ENCODE data around the gene TMEM44.
"Not testable (repeated sequence)": the region's sequence is repeated elsewhere in the genome, so short reads cannot be mapped to it uniquely, and the experiment has no call there.

The TMEM44 gene

DNA sequence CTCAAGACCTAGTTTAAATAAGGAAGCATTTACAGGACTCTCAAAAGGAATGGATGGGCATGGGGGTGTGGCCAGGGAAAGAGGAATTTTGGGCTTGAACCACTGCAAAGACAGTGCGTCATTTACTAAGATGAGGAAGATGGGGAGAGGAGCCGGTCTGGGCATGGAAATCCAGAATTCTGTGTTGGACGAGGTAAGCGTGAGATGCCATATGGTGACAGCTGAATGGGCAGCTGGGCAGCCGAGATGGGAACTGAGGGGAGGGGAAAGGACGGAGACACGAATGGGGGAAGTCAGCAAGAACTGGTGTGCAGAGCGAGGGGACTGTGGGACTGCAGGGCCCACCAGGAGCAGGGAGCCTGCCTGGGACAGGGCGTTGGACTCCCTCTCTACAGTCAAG, 24.2 kb downstream of the TMEM44 start:
- no peak for DNase-seq

DNA sequence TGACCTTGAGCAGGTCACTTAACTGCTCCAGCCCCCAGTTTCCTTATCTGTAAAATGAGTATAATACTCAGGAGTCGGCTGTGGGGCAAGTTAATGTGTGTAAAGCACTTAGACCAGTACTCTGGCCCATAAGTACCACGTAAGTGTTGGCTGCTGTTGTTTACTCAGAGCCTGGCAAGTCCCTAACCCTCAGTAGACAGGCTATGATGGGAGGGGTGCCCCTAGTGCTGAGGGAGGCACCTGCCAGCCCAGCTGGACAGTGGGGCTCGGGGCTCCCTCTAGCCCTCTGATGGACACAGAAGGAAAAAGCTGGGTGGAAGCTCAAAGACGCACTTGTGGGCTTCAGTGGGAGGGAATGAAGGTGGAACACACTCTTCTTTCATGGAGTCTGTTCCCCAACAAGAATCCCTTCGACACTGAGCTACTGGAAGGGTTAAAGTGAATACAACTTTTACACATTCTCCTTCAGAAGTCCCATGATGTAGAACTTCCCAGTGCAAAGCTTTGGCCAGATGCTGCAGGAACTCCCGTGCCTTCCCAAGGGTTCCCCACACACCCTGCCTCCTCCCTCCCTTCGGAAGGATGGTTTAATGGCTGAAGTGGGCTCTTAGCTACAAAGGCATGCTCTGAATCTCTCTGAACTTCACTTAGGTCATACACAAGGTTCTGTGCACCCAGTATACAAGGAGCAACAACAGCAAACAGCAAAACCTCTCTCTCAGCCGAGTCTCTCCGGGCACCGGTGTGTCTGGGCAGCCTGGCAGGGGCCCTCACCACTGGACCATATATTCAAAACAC, 25.4 kb downstream of the TMEM44 start:
- DNase-seq, result no peak

DNA sequence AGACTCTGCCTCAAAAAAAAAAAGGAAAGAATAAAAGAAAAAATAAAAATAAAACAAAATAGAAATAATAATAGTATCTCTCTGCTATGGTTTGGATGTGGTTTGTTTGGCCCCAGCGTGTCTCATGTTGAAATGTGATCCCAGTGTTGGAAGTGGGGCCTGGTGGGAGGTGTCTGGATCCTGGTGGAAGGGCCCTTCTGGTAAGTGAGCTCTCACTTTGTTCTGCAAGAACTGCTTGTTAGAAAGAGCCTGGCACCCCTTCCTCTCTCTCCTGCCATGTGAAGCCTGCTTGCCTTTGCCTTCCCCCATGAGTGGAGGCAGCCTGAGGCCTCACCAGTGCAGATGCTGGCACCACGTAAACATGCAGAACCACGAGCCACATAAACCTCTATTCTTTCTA, 26.3 kb downstream of the TMEM44 start:
- DNase-seq, result no peak

DNA sequence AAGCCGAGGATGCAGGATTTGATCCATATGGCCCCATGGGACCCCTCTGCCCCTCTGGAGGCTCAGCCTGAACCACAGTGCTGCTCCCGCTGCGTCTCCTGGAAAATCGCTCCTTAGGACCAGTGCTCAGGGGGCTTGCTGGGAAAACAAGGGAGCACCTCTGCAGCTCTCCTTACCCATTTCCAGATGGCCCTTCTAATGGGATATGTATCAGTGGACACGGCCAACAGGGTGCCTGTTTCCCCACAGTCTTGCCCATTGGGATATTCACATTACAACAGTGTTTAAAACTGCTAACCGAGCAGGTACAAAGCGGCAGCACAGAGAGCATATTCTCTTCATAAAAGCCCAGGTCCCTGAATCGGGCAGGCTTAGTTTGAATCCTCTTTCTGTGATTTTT, 27.1 kb downstream of the TMEM44 start:
- no peak for DNase-seq

DNA sequence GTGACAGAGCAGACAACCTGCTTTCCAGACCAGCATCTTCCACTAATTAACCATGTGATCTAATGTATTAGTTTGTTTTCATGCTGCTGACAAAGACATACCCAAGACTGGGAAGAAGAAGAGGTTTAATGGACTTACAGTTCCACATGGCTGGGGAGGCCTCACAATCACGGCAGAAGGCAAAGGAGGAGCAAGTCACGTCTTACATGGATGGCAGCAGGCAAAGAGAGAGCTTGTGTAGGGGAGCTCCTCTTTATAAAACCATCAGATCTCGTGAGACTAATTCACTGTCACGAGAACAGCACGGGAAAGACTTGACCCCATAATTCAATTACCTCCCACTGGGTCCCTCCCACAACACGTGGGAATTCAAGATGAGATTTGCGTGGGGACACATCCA, 27.9 kb downstream of the TMEM44 start:
- not testable (repeated sequence) for DNase-seq

DNA sequence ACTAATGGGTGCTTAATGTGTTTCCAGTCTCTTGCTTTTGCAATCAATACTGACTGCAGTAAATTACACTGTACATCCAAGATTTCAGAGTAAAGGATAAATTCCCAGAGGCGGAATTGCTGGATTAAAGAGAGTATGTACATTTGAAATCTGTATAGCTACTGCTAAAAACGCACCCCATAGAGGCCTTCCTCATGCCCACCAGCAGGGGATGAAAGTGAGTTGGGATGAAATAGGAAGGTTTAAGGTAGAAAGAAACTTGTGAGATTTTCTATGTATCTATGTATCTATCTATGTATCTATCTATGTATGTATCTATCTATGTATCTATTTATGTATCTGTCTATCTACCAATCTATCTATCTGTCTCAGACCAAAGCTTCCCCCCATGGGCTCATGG, 28.4 kb downstream of the TMEM44 start:
- DNase-seq, result no peak

DNA sequence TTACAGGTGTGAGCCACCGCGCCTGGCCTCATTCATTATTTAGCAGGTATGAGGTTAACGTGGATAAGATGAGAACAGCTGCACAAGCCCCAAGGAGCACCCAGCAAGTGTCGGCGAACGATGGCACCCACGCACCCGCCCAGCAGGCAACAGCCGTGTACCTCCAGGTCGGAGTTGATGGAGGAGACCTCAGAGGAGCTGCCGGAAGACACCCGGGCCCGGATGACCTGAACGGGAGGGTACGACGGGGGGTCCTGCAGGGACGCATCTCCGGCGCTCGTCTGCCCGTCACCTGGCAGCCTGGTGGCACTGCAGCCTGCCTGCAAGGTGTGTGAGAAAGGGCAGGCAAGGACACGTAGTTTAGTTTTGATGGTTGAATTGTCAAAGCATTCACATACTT, 29.1 kb downstream of the TMEM44 start:
- DNase-seq, result no peak

DNA sequence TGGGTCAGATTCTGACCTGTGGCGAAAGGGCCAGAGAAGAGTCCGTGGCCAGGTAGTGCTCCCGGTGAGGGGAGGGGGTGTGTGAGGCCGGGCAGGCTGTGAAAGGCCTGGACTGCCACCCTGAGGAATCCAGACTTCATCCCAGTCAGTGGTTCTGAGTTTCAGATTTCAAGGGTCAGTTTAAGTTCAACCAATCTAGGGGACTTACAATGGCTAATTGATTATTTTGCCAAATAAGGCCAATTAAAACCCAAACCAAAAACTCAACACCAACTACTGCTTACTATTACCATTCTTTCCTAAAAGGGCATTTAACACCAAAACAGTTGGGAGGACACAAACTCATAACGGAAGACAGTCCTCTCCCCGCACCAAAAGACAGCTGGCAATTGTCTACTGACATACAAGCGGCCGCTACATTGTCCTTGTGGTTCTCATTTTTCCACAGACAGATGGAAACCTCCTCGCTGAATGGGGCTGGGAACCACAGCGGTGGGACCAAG, 30.5 kb downstream of the TMEM44 start:
- DNase-seq, result no peak

DNA sequence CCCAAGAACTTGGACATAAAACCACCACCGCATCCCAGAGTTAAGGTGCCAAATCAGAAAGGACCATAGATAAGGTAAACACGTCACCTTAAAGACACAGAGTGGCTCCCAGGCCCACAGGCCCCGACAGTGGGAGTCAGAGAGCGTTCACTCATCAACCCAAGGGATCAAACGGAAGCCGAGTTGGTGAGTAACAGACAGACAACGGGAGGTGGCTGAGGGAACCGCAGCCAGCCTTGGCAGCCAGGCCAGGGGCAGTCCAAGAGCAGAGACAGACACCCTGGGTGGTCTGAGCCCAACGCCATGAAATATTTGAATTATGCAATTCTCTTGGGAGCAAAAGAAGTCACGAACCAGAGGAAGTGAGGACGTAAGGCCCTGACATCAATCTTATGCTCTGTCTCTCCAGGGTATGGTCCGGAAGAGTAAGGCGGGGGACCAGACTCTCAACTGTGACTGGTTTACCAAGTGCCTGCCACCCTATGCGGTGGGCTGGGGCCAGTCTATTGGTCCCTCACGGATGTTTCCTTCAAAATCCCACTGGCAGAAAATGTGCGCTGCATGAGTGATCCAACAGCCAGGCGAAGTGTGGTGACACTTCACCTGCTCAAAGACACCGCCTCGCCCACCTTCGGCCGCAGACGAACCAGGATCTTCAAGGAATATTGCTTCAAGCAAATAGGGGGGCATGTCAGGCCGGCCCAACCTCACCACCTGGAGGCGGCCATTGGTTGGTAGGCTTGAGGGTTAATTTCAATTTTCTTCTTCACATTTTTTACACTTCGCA, 34.3 kb downstream of the TMEM44 start:
- DNase-seq, result no peak

DNA sequence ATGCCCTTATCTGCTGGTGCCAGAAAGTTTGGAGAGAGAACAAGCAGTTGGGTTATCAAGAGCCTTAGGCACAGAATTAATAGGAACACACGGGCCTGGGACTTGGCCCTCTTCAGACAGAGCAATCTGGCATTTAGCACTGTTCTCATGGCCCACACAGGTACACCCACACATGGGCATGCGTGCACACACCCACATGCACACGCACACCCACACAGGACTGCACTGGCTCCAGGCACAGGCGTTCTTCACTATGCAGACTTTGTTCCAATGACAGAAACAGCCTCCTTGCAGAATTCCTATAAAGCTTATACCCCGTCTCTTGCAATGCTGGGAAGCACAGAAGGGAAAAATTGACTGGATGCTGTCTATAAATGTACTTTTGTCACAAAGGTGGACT, 36.3 kb downstream of the TMEM44 start:
- no peak for DNase-seq

DNA sequence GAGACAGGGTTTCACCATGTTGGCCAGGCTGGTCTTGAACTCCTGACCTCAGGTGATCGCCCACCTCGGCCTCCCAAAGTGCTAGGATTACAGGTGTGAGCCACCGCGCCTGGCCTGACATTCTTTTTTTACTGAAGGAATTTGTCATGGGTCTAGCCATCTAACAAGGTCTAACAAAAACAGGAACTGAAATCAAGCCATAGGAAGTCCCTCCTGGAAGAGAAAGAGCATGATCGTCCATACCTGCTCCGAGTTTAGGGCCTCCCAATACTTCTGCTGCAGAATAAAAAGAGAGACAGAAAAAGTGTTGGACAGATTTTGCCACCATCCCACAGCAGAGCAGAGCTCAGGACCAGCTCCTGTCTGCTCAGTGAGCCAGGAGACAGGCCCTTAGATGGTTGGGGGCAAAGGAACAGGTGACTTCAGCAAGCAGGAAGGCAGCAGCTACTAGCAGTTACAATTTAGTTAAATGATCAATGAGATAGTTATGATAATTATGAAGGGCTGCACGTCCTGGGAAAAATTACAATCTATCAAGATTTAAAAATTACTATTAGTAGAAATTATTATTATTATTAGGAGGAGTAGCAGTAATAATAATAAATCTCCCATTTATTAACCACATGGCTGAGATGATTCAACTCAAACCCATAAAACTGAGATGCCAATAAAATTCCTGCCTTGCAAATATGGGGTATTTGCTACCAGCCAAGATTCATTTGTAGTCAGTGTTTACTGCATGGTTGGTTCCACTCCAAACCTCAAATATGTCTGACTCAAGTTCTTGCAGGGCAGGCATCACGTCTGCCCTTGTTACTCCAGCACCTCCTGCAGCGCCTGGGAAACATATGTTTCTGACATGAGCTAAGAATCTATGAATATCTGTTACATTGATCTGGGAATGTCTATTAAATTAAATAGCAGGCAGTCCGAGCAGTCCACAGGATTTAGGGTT, 40.1 kb downstream of the TMEM44 start:
- no peak for DNase-seq

DNA sequence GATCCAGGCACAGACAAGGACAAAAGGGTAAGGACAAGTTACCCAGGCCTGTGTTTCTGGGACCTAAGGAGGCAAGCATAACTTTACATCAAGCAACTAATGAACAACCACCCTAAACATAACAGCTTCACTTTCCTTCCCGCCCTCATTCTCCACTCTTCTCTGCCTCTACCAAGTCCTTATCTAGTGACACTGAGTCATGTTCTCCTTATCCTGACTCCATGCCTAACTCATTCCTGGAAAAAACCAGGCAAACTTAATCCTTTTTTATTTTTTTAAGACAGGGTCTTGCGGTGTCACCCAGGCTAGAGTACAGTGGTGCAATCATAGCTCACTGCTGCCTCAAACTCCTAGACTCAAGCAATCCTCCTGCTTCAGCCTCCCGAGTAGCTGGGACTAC, 44.5 kb downstream of the TMEM44 start:
- DNase-seq, result no peak

DNA sequence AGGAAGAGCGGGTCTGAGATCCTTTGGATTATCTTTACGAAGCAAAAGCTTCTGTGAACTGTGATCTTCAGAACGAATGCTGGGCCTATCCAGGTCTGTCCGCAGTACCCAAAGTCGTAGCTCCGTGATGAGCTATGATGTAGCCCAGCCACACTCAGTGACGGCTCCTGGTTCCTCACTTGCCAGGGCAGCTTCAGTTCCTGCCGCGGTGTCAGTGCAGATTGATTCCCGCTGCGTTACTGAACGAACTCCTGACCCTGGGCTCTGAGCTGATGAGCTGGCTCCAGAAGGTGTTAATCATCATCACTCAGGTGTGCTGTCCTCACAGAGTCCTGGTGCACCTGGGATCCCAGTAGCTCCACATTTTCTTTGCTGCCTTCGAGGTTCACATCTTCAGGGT, 45.0 kb downstream of the TMEM44 start:
- no peak for DNase-seq

DNA sequence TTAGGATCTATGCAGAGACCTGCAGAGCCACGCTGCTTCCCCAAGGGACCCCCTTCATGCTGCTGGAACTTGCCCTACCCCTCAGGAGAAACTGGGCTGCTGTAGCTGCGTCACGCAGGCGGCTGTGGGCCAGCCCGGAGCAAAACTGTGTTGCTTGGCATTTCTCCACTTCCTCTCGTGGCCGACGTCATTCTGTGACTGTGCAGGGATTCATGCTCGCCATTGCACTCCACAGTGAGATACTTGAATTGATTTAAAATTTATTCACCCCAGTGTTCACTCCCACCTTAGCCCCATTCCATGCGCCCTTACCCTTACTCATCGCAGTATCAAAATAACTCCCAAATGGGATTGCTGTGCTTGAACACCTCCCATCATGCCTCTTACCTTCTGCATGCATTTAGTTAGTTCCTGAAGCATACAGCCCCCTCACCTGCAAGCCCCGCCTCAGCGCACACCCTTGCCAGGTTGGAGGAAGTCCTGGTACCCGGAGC, 45.7 kb downstream of the TMEM44 start:
- DNase-seq, result no peak

DNA sequence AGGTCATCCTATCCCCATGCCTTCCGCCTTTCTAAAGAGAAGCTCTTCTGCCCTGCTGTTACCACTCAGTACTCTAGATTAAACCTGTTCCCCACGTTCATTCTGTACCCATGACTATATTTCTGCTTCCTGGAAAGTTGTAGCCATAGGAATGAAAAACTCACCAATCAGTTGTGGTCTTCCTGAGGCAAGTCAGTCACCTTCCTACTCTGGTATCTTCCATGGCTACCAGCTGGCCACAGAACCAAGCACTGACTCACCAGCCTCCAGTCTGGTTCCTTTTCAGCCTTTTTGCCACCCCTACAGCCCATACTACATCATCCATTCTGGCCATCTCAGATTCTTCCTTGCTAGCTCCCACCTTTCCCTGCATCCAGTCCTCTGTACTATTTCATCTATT, 46.4 kb downstream of the TMEM44 start:
- no peak for DNase-seq

DNA sequence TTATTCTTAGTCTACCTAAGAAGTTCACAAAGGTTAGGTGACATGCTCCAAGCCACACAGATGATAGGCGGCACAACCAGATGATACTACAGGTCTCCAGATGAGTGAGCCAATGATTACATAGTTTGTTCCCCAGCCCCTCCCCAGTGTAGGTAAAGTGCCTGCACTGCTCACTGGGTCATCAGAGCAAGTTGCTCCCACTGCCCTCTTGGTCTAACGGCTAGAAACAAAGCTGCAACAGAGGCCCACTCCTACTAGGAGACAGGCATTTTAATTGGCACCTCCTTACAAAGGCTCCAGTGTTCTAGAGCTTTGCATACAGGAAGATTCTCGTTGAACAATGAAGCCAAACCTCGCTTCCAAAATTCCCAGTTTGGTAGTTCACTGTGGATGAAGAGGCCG, 47.3 kb downstream of the TMEM44 start:
- no peak for DNase-seq

DNA sequence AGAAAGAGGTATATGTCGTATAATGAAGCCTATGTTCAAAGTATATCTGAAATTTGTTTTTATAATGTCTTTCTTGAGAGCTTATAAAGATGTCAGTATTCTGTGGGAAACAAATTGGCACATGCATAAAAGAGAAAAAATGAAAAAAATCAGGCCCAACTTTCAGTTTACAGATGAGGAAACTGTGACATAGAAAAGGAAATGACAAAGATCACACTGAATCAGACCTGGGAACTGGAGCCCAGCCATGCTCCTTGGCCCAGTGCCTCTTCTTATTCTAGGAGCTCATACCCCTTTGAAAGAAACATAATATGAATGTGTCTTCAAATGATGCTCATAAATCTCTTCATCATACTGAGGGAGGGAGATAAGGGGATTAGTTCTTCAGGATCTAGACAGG, 48.4 kb downstream of the TMEM44 start:
- DNase-seq, result no peak

DNA sequence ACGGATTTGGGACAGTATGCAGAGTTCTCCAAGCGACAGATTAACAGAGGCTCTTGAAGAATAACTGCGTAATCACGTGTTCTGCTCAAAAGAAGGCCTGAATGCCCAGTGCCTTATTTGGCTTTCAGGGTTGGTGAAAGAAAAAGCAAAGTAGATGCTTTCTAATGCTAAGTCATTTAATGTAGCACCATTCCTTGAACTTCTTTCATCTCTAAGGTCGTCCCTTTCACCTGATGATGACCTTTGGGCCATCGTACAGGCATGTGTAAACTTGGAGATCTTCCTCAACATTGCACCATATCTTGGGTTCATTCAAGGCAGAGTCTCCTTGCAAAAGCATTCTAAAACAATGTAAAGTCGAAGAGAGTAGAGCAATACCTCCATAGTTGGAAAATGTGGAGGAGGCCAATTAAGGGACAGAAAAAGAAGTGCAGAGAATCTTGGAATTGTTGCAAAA, 48.9 kb downstream of the TMEM44 start:
- no peak for DNase-seq

DNA sequence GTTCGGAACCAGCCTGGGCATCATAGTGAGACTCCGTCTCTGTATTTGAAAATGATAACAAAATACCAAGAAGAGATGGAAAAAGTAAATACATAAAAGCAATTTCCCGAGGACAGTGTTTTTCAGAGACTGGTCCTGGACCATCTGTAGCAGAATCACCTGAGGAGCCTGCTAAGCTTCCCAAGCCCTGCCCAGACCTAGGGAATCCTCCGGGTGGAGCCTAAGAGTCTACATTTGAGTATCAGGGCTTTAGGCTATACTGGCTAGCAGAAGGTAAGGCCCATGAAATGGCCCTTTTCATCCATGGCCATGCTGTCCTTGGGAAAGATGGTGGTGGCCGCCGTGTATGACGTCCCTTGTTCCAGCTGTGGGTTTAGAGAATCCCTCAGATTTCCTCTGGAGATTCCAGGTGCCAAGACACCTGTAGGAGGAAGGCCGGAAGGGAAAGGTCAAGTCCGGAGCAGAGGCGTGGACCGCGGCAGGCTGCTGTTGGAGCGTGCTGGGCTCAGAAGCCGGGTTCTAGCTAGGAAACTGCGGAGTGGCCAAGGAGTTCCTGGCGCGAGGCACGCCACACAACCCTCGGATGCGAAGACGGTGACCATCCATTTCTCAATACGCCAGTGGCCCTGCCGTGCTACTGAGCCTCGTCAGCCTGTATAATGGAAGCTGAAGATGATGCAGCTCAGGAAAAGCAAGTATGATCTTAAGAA, 50.9 kb downstream of the TMEM44 start:
- DNase-seq, result no peak

DNA sequence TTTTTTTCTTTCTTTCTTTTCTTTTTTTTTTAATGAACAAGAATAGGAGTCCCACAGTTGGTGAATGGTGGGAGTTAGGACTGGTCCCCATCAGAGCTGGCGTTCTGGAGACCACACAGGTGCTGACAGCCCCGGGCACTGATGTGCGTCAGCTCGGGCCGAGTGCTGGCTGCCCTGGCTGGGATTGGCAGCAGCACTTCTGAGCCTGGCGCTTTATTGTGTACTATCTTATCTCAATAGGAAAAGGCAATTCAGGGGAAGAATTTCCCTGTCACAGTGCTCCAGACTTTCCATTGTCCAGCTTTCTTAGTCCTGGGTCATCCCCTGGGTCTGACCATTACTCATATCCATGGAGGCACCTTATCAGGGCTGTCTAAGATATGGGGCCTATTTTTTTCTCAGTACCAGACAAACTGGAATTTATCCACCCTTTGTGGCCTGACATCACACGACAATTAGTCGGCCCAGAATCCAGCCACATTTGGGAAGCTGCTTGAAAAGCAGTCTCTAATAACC, 54.1 kb downstream of the TMEM44 start:
- no peak for DNase-seq

DNA sequence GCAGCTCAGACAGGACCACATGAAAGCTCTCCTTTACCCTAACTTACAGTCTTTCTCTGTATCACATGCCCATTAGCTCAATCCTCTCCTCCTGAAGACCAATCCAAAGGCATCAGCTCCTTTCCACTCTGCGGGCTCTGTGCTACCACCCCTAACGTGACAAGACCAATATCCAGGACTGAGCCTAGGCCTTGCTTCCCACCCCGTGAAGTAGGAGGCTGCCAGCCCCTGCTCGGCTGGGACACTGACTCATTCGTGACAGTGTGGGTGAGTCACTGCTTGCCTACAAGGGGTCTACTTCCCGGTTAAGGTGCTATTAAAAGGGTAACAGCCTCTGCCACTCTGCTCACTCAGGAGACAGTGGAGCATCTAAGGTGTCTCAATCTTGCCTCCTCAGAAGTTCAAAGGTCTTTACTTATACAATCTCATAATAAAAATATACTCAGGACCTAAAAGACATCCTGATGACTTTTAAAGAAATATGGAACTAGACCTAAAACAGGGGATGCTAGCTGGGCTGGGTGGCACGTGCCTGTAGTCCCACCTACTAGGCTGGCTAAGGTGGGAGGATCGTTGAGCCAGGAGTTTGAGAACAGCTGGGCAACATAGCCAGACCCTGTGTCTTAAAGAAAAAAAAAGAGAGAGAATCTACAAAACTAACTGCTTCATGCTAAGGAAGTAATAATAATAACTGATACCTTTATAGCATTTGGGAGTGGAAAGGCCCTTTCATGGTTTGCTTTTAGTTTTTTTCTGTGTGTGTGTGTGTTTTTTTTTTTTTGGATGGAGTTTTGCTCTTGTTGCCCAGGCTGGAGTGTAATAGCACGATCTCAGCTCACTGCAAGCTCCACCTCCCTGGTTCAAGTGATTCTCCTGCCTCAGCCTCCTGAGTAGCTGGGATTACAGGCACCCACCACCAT, 55.0 kb downstream of the TMEM44 start:
- DNase-seq, result no peak
